ENCODE data around the gene CBARP. TPM values are rescaled to one million over a fixed set of nuclear protein-coding genes. Genes with fewer than 3 reads are reported as not detected.

Gene CBARP
- total RNA-seq, 3 donors from 2014 or later = 0.63 to 1.4 (median 1.1) TPM

DNA sequence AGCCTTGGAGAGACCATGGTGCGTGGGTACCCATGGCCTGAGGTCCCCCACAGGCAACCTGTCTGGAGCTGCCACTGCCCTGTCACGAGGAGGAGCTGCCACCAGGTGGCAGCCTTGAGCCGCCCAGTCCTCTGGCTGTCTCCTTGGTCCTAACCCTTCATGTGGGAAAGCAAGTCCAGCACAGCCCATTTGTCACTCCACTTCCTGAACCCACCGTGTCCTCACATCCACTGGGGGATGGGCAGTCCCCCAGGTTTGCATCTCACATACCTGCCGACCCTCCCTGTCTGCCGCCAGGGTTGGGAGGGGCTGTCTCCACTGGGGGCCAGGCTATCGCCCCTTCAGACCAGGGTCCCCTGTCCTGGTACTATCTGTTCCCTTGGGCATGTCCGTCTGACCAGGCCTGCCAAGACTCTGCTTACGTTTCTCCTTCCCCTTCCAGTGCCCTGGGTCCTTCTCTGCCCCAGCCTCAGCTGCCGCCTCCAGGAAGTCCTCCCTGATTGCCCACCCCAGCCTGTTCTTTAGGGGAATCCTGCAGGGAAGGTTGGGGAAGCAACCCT, 42.1 kb upstream of the CBARP start:
- Mint-ChIP-seq H3K4me3 (peak overlapping the region; percentile 43), H3K36me3 (ENCODE audit: insufficient read depth) (peaks cover 13% of the 10 kb centered on the region), H3K27me3 (ENCODE audit: low read depth) (peaks cover 9% of the 10 kb centered on the region), H3K4me1 (ENCODE audit: low read depth) (peaks cover 16% of the 10 kb centered on the region), H3K9me3 (no peaks in the 10 kb centered on the region)
- ATAC-seq = peak in 1 of 2 donors; percentile 9
- peak; percentile 76 for DNase-seq

DNA sequence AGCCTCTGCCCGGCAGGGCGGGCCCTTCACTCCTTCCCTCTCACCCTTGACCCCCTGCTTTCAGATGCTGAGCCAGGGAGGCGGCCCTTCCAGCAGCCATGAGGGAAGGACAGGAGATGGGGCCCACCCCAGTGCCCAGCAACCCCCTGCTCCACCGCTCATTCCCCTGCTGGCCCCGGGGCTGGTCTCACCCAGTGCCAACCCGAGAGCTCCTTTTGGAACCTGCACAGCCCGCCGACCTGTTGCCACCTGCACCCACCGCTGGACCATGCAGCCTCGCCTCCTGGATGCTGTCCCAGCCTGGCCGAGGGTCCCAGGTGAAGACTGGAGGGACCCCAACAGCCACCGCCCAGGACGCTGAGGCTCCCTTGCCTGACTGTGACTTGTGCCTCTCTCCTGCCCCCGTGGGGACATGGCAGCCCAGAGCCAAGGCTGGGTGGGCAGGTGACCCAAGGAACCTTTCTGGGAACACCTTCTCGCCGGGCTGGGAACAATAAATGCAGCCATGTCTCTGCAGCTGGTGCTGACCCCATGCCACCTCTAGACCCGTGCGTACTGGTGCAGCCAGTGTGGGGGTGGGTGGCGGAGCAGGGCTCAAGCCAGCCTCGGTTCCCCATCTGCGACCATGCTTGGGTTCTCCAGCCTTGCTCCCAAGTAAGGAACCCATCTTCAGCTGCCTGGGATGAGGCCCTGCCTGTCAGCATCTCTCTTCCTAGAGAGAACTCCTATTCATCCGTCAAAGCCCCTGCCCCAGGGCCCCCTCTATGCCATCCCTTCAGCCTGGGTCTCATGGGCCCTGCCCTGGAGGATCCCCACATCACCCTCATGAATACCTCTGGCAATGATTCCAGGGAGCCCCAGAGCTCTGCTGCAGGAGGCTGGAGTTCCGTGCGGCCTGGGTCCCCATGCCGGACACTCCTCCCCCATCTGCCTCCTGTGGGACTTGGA, 41.2 kb upstream of the CBARP start:
- H3K36me3 Mint-ChIP-seq (ENCODE audit: insufficient read depth) = peaks cover 14% of the 10 kb centered on the region
- ATAC-seq = no peak

DNA sequence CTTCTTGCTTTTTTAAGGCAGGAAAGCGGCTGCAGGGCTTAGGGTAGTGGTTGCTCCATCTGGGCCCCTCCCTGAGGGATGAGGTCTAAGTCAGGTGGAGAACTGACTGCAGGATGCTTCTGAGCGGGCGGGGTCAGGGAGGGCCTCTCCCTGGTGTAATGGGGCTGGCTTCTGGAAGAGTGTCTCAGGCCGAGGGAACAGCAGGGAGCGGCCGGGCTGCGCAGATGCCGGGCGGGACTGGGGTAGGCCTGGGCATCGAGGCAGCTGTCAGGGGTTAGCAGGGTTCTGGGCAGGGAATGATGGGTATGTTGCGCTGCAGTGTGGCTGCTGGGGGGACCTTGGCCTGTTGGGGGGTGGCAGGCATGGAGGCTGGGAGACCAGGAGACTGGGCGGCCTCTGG, 40.3 kb upstream of the CBARP start:
- no peaks in the 10 kb centered on the region for H3K9me3 Mint-ChIP-seq
- peaks cover 20% of the 10 kb centered on the region for H3K36me3 Mint-ChIP-seq (ENCODE audit: insufficient read depth)
- DNase-seq (no peak), ATAC-seq (no peak)
- peaks cover 23% of the 10 kb centered on the region for H3K4me1 Mint-ChIP-seq (ENCODE audit: low read depth)
- H3K4me3 Mint-ChIP-seq = peak overlapping the region; percentile 42
- no peaks in the 10 kb centered on the region for H3K27me3 Mint-ChIP-seq (ENCODE audit: low read depth)

More for the DNA sequence above, 41.2 kb upstream of the CBARP start:
- H3K27me3 Mint-ChIP-seq (ENCODE audit: low read depth) = peaks cover under 1% of the 10 kb centered on the region
- H3K4me3 Mint-ChIP-seq = no peak overlapping the region
- no peak for DNase-seq
- H3K9me3 Mint-ChIP-seq = no peaks in the 10 kb centered on the region
- peaks cover 15% of the 10 kb centered on the region for H3K4me1 Mint-ChIP-seq (ENCODE audit: low read depth)

DNA sequence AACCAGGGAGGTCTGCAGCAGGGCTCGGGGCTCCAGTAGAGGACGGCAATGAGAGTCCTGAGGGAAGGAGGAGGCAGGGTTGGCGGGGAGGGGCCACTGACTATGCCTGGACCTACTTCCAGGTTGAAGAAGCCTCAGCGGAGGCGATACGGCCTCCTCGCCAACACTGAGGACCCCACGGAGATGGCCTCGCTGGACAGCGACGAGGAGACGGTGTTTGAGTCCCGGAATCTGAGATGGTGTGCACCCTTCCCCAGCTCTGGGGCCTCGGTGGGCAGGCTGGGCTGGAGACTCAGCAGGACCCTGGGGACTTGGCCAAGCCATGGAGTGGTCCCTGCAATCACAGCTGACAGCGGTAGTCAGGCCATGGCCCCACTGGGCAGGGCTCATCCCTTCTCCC, 39.3 kb upstream of the CBARP start:
- ATAC-seq (no peak), DNase-seq (no peak)
- Mint-ChIP-seq H3K9me3 (no peaks in the 10 kb centered on the region), H3K36me3 (ENCODE audit: insufficient read depth) (peaks cover 30% of the 10 kb centered on the region), H3K27me3 (ENCODE audit: low read depth) (no peaks in the 10 kb centered on the region), H3K4me3 (peak overlapping the region; percentile 89), H3K4me1 (ENCODE audit: low read depth) (peaks cover 32% of the 10 kb centered on the region)

DNA sequence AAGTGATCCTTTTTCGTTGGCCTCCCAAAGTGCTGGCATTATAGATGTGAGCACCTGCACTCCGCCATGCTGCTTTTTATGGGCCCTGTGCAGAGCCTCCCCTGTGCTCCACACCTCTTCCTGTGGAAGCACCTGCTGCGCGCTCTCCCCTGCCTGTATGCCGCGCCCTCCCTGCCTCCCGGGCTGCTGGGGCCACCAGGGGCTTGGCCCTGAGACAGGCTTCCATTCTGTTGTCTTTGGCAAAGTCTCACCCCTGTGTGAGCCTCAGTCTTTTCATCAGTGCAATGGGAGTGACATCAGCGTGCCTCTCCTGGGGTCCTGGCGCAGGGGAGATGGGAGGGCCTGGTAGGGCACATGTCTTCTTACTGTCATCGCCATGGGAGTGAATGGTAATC, 38.8 kb upstream of the CBARP start:
- Mint-ChIP-seq H3K4me1 (ENCODE audit: low read depth) (peaks cover 36% of the 10 kb centered on the region), H3K36me3 (ENCODE audit: insufficient read depth) (peaks cover 34% of the 10 kb centered on the region), H3K27me3 (ENCODE audit: low read depth) (no peaks in the 10 kb centered on the region), H3K4me3 (peak overlapping the region; percentile 89), H3K9me3 (no peaks in the 10 kb centered on the region)
- ATAC-seq = no peak
- DNase-seq = no peak

DNA sequence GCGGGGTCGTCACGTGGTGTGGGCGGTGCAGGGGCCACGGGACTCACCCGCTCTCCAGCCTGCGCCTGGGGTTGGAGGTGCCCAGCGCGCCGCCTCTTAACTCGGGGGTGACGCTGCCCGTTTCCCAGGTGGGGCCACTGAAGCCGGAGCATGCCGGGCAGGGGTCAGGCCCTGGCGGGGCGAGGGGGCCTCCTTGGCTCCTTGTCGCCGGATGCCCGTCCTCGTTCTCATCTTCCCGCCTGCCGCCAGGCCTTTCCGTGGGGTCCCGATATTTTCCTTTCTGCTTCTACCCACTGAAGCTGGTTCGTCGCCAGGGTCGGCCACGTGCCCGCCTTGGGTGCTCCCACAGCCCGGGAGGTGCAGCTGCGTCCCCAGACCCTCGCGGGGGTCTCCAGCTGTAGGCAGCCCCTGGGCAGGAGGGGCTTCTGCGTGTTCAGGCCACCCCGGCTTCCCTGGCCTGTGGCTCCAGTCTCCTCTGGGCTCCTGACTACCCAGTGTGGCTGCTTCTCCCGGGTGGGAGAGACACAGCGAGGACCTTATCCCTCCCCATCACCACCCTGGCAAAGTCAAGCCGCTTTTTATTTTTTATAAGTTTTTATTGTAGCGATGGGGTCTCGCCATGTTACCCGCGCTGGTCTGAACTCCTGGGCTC, 38.3 kb upstream of the CBARP start:
- ATAC-seq (no peak), DNase-seq (no peak)
- Mint-ChIP-seq H3K4me3 (peak overlapping the region; percentile 89), H3K4me1 (ENCODE audit: low read depth) (peaks cover 42% of the 10 kb centered on the region), H3K36me3 (ENCODE audit: insufficient read depth) (peaks cover 39% of the 10 kb centered on the region), H3K27me3 (ENCODE audit: low read depth) (no peaks in the 10 kb centered on the region), H3K9me3 (no peaks in the 10 kb centered on the region)

DNA sequence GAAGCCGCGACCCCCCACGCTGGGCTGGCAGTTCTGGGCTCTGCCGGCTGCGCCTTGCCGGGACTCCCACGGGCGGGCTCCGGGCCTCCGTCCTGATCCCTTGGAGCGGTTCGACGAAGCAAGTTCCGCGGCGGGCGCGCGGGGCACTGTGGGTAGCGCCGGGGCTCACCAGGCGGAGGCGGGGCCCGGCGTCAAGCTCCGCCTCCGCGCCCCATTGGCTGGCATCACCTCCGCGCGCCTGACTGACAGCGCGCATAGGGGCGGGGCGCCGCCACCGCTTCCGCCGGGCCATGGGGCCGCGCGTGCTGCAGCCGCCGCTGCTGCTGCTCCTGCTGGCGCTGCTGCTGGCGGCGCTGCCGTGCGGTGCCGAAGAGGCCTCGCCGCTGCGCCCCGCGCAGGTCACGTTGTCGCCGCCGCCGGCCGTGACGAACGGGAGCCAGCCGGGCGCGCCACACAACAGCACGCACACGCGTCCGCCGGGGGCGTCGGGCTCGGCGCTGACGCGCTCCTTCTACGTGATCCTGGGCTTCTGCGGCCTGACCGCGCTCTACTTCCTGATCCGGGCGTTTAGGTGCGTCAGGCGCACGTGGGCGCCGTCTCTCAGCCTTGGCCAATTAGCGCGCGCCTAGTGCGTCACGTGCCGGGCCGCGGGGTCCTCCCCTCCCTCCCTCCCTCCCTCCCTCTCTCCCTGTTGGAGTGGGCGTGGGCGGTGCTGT, 37.6 kb upstream of the CBARP start, which contains the start of gene FAM174C:
Gene FAM174C (plus strand): TSS at position 271 of the 716 bp plus-strand sequence. CDS start 20 bp downstream, at position 291.
- Mint-ChIP-seq H3K4me3 (peak within 1 kb of the TSS; percentile 89), H3K9me3 (no peaks in the 10 kb centered on the region), H3K4me1 (ENCODE audit: low read depth) (peaks cover 49% of the 10 kb centered on the region), H3K27me3 (ENCODE audit: low read depth) (no peaks in the 10 kb centered on the region), H3K36me3 (ENCODE audit: insufficient read depth) (peaks cover 43% of the 10 kb centered on the region)
- peak; percentile 96 for DNase-seq
- ATAC-seq = peak; percentile 84

DNA sequence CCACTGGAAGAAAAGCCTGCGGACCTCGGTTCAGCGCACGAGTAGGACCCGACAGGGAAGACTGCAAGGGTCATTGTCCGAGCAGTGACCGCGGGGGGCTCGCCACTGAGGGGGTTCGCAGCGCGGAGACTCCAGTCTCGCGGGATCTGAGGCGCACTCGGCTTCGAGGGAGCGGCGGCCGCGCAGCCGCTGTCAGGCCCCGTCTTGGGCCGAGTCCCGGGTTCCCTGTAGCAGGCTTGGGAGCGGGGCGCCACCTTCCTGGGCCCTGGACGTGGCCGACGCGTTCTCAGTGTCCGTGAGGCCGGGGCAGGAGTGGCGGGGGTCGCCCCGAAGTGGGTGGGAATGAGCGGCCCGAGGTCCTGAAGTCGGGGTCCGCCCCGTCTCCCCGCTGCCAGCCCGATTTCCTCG, 37.1 kb upstream of the CBARP start:
- Mint-ChIP-seq H3K9me3 (no peaks in the 10 kb centered on the region), H3K4me1 (ENCODE audit: low read depth) (peaks cover 52% of the 10 kb centered on the region), H3K4me3 (peak overlapping the region; percentile 78), H3K27me3 (ENCODE audit: low read depth) (no peaks in the 10 kb centered on the region), H3K36me3 (ENCODE audit: insufficient read depth) (peaks cover 42% of the 10 kb centered on the region)
- DNase-seq = no peak
- no peak for ATAC-seq

DNA sequence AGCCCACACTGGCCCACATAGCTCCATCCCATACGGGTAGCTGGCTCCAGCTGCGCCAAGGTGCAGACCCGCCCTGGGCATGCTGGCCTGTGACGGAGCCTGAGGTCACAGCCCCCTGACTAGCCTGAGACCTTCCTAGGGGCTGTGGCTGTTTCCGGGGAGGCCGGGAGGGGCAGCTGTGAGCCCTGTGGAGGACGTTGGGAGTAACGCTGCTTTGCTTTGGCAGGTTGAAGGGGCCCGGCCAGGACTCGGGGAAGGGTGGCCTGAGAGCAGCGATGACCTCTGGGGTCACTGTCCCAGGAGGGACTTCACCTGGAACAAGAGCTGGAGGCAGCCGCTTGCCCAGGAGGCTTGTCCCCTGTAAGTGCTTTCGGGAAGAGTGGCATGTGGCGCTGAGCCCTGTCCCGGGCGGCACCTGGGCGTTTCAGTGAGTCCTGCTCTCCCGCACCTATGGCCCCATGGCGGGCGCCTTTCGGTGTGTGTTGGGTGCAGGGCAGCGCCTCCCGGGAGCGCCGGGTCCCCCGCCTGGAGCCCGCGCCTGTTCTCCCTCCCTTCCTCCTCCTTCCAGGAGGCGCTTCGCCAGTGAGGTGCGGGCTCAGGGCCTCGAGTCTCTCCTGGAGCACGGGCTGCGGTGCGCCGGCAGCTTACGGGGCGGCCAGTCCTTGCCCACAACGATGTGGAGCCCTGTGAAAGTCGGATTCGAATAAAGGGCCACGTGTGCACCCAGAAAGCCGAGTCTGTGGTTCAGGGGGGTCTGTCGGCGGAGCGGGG, 36.5 kb upstream of the CBARP start:
- Mint-ChIP-seq H3K36me3 (ENCODE audit: insufficient read depth) (peaks cover 38% of the 10 kb centered on the region), H3K4me1 (ENCODE audit: low read depth) (peaks cover 49% of the 10 kb centered on the region), H3K4me3 (peak overlapping the region; percentile 78), H3K27me3 (ENCODE audit: low read depth) (no peaks in the 10 kb centered on the region), H3K9me3 (no peaks in the 10 kb centered on the region)
- ATAC-seq = no peak
- DNase-seq = no peak

DNA sequence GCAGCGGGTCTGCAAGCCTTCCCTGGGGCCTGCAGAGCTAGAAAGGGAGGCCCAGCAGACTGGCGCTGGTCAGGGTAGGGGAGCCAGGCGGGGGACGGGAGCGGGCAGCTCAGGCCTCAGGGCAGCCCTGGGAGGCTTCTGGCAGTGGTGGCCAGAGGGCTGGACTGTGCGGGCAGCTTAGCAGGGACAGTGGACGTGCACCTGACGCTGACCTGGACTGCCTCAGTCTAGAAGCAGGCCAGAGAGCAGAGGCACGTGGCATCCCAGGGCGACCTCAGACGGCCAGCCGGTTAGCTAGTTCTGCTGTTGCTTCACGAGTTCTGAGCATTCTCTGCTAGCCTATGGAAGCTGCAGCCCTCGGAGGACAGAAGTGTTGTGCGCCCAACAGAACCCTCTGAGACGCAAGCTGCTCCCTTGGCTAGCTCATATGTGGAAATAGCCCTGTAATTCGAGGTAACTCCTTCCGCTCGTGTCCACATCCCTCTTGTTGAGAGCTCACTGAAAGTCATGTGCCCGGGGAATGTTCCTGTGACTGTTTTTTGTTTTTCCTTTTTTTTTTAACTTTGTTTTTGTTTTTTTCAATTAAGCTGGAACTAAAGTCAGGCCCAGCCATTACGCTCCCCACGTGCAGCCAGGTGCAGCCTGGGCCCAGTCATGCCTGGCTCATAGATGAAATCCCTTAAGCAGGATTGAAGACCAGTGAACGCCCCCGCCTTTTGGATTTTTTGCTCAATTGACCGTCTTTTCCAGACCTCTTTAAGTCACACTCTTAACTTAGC, 35.6 kb upstream of the CBARP start:
- DNase-seq (no peak), ATAC-seq (no peak)
- H3K4me1 Mint-ChIP-seq (ENCODE audit: low read depth) = peaks cover 55% of the 10 kb centered on the region
- H3K36me3 Mint-ChIP-seq (ENCODE audit: insufficient read depth) = peaks cover 38% of the 10 kb centered on the region
- no peaks in the 10 kb centered on the region for H3K27me3 Mint-ChIP-seq (ENCODE audit: low read depth)
- no peaks in the 10 kb centered on the region for H3K9me3 Mint-ChIP-seq
- H3K4me3 Mint-ChIP-seq = peak overlapping the region; percentile 61

DNA sequence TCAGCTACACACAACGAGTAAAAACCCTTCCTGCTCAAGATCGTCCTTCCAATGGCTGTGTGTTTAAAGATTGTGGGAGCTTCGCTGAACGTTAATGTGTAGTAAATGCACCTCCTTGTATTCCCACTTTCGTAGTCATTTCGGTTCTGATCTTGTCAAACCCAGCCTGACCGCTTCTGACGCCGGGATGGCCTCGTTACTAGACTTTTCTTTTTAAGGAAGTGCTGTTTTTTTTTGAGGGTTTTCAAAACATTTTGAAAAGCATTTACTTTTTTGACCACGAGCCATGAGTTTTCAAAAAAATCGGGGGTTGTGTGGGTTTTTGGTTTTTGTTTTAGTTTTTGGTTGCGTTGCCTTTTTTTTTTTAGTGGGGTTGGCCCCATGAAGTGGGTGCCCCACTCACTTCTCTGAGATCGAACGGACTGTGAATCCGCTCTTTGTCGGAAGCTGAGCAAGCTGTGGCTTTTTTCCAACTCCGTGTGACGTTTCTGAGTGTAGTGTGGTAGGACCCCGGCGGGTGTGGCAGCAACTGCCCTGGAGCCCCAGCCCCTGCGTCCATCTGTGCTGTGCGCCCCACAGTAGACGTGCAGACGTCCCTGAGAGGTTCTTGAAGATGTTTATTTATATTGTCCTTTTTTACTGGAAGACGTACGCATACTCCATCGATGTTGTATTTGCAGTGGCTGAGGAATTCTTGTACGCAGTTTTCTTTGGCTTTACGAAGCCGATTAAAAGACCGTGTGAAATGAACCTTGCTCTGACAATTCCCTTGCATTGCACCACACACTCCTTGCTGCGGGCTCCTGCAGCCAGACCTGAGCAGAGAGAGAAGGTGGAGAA, 34.8 kb upstream of the CBARP start:
- no peak for DNase-seq
- Mint-ChIP-seq H3K27me3 (ENCODE audit: low read depth) (no peaks in the 10 kb centered on the region), H3K4me3 (peak overlapping the region; percentile 43), H3K4me1 (ENCODE audit: low read depth) (peaks cover 59% of the 10 kb centered on the region), H3K9me3 (no peaks in the 10 kb centered on the region), H3K36me3 (ENCODE audit: insufficient read depth) (peaks cover 38% of the 10 kb centered on the region)
- ATAC-seq = no peak

All from activated T-cell treated with anti-CD3 and anti-CD28 coated beads, Interleukin-2, amount 50 U/mL, for 4 hours (primary cell).